Smooth muscle cell (in vitro differentiated cells): ENCODE measurements around the gene LRRC4C. TPM values are rescaled to one million over a fixed set of nuclear protein-coding genes. Genes with fewer than 3 reads are reported as not detected.

Experiments
- DNase-seq: peaks from one replicate; lab custom pipeline; 2025; ENCODE audit not compliant: unreplicated experiment; lab: John Stamatoyannopoulos, UW
- H2AFZ ChIP-seq: fragments of 200-600 bp; sonication (generic); 2 replicates; pipeline ENCODE4 v1.6.0; 2016; ENCODE audit warnings: antibody characterized with exemption, low read depth, mild to moderate bottlenecking
- H3F3A ChIP-seq: fragments of 200-600 bp; sonication (generic); 2 replicates; pipeline ENCODE4 v1.6.0; 2017; ENCODE audit warnings: antibody characterized with exemption, low read depth
- H3K27ac ChIP-seq: fragments of 200-600 bp; sonication (generic); 2 replicates; pipeline ENCODE4 v1.5.1; 2016; ENCODE audit warnings: low read depth, mild to moderate bottlenecking
- H3K27me3 ChIP-seq: fragments of 200-600 bp; sonication (generic); 2 replicates; pipeline ENCODE4 v1.6.1; 2016; ENCODE audit warnings: low read depth, mild to moderate bottlenecking
- H3K36me3 ChIP-seq: fragments of 200-600 bp; sonication (generic); 2 replicates; pipeline ENCODE4 v1.5.1; 2016; ENCODE audit warnings: low read depth
- H3K4me1 ChIP-seq: fragments of 200-600 bp; sonication (generic); 2 replicates; pipeline ENCODE4 v1.5.1; 2016; ENCODE audit warnings: low read depth
- H3K4me2 ChIP-seq: fragments of 200-600 bp; sonication (generic); 2 replicates; pipeline ENCODE4 v1.6.0; 2016; ENCODE audit warnings: mild to moderate bottlenecking
- H3K4me3 ChIP-seq: fragments of 200-600 bp; sonication (generic); 2 replicates; pipeline ENCODE4 v1.5.1; 2016; ENCODE audit warnings: mild to moderate bottlenecking
- H3K79me2 ChIP-seq: fragments of 200-600 bp; sonication (generic); 2 replicates; pipeline ENCODE4 v1.6.0; 2016; ENCODE audit warnings: low read depth, mild to moderate bottlenecking
- H3K9ac ChIP-seq: fragments of 200-600 bp; sonication (generic); 2 replicates; pipeline ENCODE4 v1.6.0; 2016; ENCODE audit warnings: low read depth
- H3K9me3 ChIP-seq: fragments of 200-600 bp; sonication (generic); replicated peaks from 2 replicates; pipeline ENCODE4 v1.5.1; 2016; ENCODE audit warnings: low read depth
- H4K20me1 ChIP-seq: fragments of 200-600 bp; sonication (generic); 2 replicates; pipeline ENCODE4 v1.6.0; 2016; ENCODE audit warnings: low read depth
- CTCF ChIP-seq: fragments of 200-600 bp; sonication (generic); IDR thresholded peaks from 2 replicates; pipeline ENCODE4 v1.5.1; 2017; ENCODE audit warnings: borderline replicate concordance, mild to moderate bottlenecking, antibody characterized with exemption; ENCODE audit not compliant: insufficient read depth, poor library complexity, severe bottlenecking
- WGBS: methylation state at CpG from one replicate; pipeline ENCODE4 v1.1.7; 2016; ENCODE audit warnings: low lambda C conversion rate; 5-methylcytosine and 5-hydroxymethylcytosine counted together
- polyA plus RNA-seq: library from polyadenylated mRNA; unstranded; fragments of >200 nt; fragmentation: Nextera tagmentation; extraction: Ambion mirVana; gene quantifications from 2 replicates; pipeline ENCODE4 v1.2.1, GENCODE V29; 2016
- total RNA-seq: library from RNA; depleted of rRNA; stranded (reverse); fragments of >200 nt; gene quantifications from 2 replicates; pipeline ENCODE4 v1.2.3, GENCODE V29; 2014

Gene LRRC4C
- total and polyA plus RNA-seq, 2 experiments from 2014 or later = 7.3 to 10.1 TPM

GRCh38 chr11:41134971-41135370 lies 324.5 kb downstream of the LRRC4C start:
- DNase-seq = no peak
- WGBS = 63% methylated on average over 1 of the region's 1 CpG
- TF ChIP-seq CTCF = no peak
- no peak overlapping the region for H3K4me3 ChIP-seq
- H3K9ac ChIP-seq = no peak overlapping the region
- H3F3A ChIP-seq = no peaks in the 10 kb centered on the region
- no peaks in the 10 kb centered on the region for H3K79me2 ChIP-seq
- H3K27me3 ChIP-seq = no peaks in the 10 kb centered on the region
- H2AFZ ChIP-seq = no peak overlapping the region
- no peaks in the 10 kb centered on the region for H3K9me3 ChIP-seq
- no peak overlapping the region for H3K27ac ChIP-seq
- H3K4me1 ChIP-seq = no peaks in the 10 kb centered on the region
- H3K36me3 ChIP-seq = no peaks in the 10 kb centered on the region
- no peaks in the 10 kb centered on the region for H4K20me1 ChIP-seq
- no peak overlapping the region for H3K4me2 ChIP-seq

GRCh38 chr11:41133023-41133422 lies 326.4 kb downstream of the LRRC4C start:
- no peaks in the 10 kb centered on the region for H3K79me2 ChIP-seq
- no peak for TF ChIP-seq CTCF
- no peak for DNase-seq
- no peaks in the 10 kb centered on the region for H3K27me3 ChIP-seq
- H3K9ac ChIP-seq = no peak overlapping the region
- H3K9me3 ChIP-seq = no peaks in the 10 kb centered on the region
- H3F3A ChIP-seq = no peaks in the 10 kb centered on the region
- no peaks in the 10 kb centered on the region for H4K20me1 ChIP-seq
- WGBS = 84% methylated on average over 2 of the region's 2 CpGs
- no peak overlapping the region for H2AFZ ChIP-seq
- H3K4me1 ChIP-seq = no peaks in the 10 kb centered on the region
- no peak overlapping the region for H3K27ac ChIP-seq
- H3K4me3 ChIP-seq = no peak overlapping the region
- H3K36me3 ChIP-seq = no peaks in the 10 kb centered on the region
- H3K4me2 ChIP-seq = no peak overlapping the region

GRCh38 chr11:41121600-41121999 lies 337.9 kb downstream of the LRRC4C start:
- no peaks in the 10 kb centered on the region for H3K27me3 ChIP-seq
- H3K4me3 ChIP-seq = no peak overlapping the region
- no peaks in the 10 kb centered on the region for H3K9me3 ChIP-seq
- H3K4me1 ChIP-seq = no peaks in the 10 kb centered on the region
- H2AFZ ChIP-seq = no peak overlapping the region
- no peaks in the 10 kb centered on the region for H3K36me3 ChIP-seq
- no peaks in the 10 kb centered on the region for H3F3A ChIP-seq
- TF ChIP-seq CTCF = no peak
- no peak overlapping the region for H3K9ac ChIP-seq
- H4K20me1 ChIP-seq = no peaks in the 10 kb centered on the region
- H3K79me2 ChIP-seq = no peaks in the 10 kb centered on the region
- H3K4me2 ChIP-seq = no peak overlapping the region
- DNase-seq = no peak
- H3K27ac ChIP-seq = no peak overlapping the region

GRCh38 chr11:41119484-41119883 lies 340.0 kb downstream of the LRRC4C start:
- 83% methylated on average over 2 of the region's 2 CpGs for WGBS
- Histone ChIP-seq H3K4me2 (no peak overlapping the region), H3K9me3 (no peaks in the 10 kb centered on the region), H3F3A (no peaks in the 10 kb centered on the region), H3K4me3 (no peak overlapping the region), H3K9ac (no peak overlapping the region), H4K20me1 (no peaks in the 10 kb centered on the region), H3K27me3 (no peaks in the 10 kb centered on the region), H3K36me3 (no peaks in the 10 kb centered on the region), H3K79me2 (no peaks in the 10 kb centered on the region), H2AFZ (no peak overlapping the region), H3K4me1 (no peaks in the 10 kb centered on the region), H3K27ac (no peak overlapping the region)
- no peak for TF ChIP-seq CTCF
- no peak for DNase-seq
